HUES6 (cell line): ENCODE data around the gene RPLP2.

ENCODE experiments used
- H3K27ac ChIP-seq: 2 replicates; pipeline ENCODE4 v1.7.0; 2013; ENCODE audit warnings: low read depth, mild to moderate bottlenecking, low read length, inconsistent platforms
- H3K27me3 ChIP-seq: 2 replicates; pipeline ENCODE4 v1.6.1; 2013; ENCODE audit warnings: low read length; ENCODE audit not compliant: control insufficient read depth, insufficient read depth
- H3K36me3 ChIP-seq: 2 replicates; pipeline ENCODE4 v1.6.1; 2013; ENCODE audit warnings: low read length; ENCODE audit not compliant: control insufficient read depth, insufficient read depth
- H3K4me1 ChIP-seq: 2 replicates; pipeline ENCODE4 v1.6.1; 2013; ENCODE audit warnings: low read length; ENCODE audit not compliant: control insufficient read depth, insufficient read depth
- H3K4me3 ChIP-seq: 2 replicates; pipeline ENCODE4 v1.5.1; 2013; ENCODE audit warnings: low read depth, low read length
- H3K9ac ChIP-seq: one replicate; pipeline ENCODE4 v1.6.1; 2013; ENCODE audit warnings: mild to moderate bottlenecking, low read length
- H3K9me3 ChIP-seq: 2 replicates; pipeline ENCODE4 v1.6.1; 2013; ENCODE audit warnings: low read depth, low read length; ENCODE audit not compliant: control insufficient read depth, insufficient read depth

Gene RPLP2

GRCh38 chr11:828506-829175, 18.9 kb downstream of the RPLP2 start:
- Histone ChIP-seq H3K27ac (no peak overlapping the region), H3K4me3 (peak overlapping the region; percentile 62), H3K9me3 (no peaks in the 10 kb centered on the region), H3K4me1 (peaks cover 51% of the 10 kb centered on the region), H3K27me3 (peaks cover 75% of the 10 kb centered on the region), H3K36me3 (peaks cover 8% of the 10 kb centered on the region; the same call in 1 of the 2 replicates), H3K9ac (no peak overlapping the region)

- Histone ChIP-seq H3K27me3 (peaks cover 75% of the 10 kb centered on the region), H3K36me3 (peaks cover 3% of the 10 kb centered on the region; the same call in 1 of the 2 replicates), H3K9me3 (no peaks in the 10 kb centered on the region), H3K4me1 (peaks cover 58% of the 10 kb centered on the region), H3K27ac (no peak overlapping the region), H3K4me3 (peak overlapping the region; percentile 62), H3K9ac (no peak overlapping the region)
Observed at GRCh38 chr11:829176-829846, 19.5 kb downstream of the RPLP2 start.

- H3K9ac ChIP-seq, result no peak overlapping the region
Observed at GRCh38 chr11:829847-830294, 20.1 kb downstream of the RPLP2 start.

DNA sequence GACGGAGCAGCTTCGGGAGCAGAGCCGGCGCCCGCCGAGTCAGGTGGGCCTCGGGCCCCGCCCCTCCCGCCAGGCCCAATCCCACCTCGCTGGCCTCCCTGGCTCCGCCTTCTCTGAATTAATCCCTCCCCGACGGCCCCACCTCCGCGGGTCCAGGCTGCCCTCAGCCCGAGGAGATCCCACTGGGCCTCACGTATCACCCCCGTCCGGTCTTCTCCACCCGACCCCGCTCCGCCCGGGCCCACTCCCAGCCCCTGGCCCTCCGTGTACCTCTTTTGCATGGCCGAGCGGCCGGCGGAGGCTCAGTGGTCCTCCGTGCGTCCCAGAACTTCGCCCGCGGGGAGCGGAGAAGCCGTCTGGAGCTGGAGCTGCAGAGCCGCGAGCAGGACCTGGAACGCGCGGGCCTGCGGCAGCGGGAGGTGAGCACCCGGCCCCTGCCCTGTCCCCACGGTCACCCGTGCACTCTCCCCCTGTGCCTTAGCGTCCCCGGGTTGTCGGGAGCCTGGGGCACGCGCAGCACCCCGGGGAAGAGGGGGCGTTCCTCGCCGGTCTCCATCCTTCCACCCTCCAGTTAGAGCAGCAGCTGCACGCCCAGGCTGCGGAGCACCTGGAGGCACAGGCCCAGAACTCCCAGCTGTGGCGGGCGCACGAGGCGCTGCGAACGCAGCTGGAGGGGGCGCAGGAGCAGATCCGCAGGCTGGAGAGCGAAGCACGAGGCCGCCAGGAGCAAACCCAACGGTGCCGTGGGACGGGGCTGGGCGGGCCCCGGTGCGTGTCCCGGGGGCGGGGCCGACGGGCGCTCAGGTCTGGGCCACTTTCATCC, 20.7 kb downstream of the RPLP2 start:
- Histone ChIP-seq H3K4me3 (peak overlapping the region; percentile 62), H3K9ac (no peak overlapping the region), H3K36me3 (no peaks in the 10 kb centered on the region), H3K27ac (no peak overlapping the region), H3K4me1 (peaks cover 67% of the 10 kb centered on the region), H3K27me3 (peaks cover 70% of the 10 kb centered on the region), H3K9me3 (no peaks in the 10 kb centered on the region)

More at GRCh38 chr11:829847-830294, 20.1 kb downstream of the RPLP2 start:
- Histone ChIP-seq H3K27ac (no peak overlapping the region), H3K27me3 (peaks cover 75% of the 10 kb centered on the region), H3K4me3 (peak overlapping the region; percentile 62), H3K4me1 (peaks cover 64% of the 10 kb centered on the region), H3K9me3 (no peaks in the 10 kb centered on the region), H3K36me3 (no peaks in the 10 kb centered on the region)

DNA sequence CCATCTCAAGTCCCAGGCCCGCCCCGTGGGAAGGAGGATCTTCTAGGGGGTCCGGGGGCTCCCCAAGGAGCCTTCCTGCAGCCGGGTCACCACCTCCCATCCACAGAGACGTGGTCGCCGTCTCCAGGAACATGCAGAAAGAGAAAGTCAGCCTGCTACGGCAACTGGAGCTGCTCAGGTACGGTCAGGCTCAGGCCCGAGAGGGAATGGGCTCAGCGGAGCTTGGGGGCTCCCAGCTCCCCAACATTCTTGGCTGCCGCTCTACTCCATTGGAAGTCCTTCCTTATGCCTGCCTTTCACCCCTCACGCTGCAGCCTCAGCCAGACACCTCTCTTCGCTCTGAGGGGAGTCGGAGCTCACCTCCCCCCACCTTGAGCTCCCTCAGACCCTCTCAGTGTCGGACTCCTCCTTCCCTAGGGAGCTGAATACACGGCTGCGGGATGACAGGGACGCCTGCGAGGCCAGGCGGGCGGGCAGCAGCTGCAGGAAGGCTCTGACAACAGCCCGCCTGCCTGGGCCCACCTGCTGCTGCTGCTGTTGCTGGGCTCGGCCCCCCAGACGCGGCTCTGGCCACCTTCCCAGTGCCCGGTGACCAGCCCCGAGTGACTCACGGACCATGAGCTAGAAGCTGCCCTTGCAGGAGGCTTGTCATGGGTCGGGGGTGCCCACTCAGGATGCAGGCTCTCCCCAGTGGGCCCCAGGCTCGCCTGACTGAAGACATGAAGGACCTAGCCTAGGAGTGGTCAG, 21.5 kb downstream of the RPLP2 start:
- Histone ChIP-seq H3K9me3 (no peaks in the 10 kb centered on the region), H3K27me3 (peaks cover 63% of the 10 kb centered on the region), H3K9ac (no peak overlapping the region), H3K36me3 (no peaks in the 10 kb centered on the region; the same call in 1 of the 2 replicates), H3K4me1 (peaks cover 67% of the 10 kb centered on the region), H3K4me3 (peak overlapping the region; percentile 75), H3K27ac (no peak overlapping the region)

DNA sequence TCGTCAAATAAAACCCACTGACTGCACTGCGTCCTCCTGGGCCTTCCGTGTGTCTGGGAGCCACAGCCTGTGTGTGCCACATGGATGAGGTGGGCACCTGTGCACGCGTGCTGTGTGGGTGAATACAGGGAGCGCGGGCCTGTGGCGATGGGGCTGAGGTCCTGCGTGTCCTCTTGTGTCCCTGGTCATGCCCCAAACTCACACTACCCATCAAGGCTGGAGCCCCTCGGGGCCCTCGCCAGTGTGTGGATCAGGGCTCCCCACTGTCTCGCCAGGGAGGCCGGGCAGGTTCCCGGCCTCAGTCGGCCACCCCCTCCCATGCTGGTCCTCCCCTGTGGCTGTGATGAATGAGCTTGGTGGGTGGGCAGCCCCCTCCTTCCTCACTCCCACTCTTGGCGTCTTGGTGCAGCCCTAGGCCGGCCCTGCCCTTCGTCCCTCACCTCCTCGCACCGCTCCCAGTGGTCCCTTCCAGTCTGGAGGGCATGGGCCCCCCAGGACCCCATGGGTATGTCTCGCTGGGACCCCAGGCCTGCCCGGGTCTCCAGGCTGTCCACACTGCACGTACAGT, 22.3 kb downstream of the RPLP2 start:
- Histone ChIP-seq H3K9me3 (no peaks in the 10 kb centered on the region), H3K36me3 (peaks cover 5% of the 10 kb centered on the region), H3K9ac (peak overlapping the region; percentile 64), H3K27ac (no peak overlapping the region), H3K27me3 (peaks cover 55% of the 10 kb centered on the region), H3K4me3 (peak overlapping the region; percentile 75), H3K4me1 (peaks cover 67% of the 10 kb centered on the region)

DNA sequence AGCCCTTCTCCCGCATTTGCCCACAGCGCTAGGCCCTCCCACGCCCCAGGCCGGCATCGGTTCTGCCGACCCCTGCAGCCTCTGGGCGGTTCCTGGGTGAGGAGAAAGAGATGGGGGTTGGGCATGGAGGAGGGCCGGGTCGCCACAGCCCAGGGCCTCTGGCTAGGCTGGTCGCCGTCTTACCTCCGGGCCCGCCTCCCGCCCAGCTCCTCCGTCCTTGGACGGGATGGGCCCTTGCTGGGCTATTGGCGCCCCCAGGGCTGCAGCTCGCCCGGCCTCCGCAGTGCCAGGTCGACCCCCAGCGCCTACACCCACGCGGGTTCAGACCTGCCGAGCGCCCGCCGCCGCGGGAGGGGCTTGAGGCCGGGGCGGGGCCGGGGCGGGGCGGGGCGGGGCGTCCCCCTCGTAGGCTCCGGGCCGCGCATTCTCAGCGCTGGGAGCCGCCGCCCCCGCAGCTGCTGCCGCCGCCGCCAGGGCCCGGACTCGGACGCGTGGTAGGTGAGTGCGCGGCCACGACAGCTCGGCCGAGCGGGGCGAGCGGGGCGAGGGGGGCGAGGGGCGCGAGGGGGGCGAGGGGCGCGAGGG, 22.9 kb downstream of the RPLP2 start, which contains the start of gene CD151:
CD151 (plus strand) TSS at position 424 of the 585 bp plus-strand sequence. CDS start 3,118 bp downstream, outside the sequence.
- peaks cover 11% of the 10 kb centered on the region for H3K36me3 ChIP-seq
- H3K9me3 ChIP-seq, result no peaks in the 10 kb centered on the region
- peak within 1 kb of the TSS; percentile 70 for H3K9ac ChIP-seq
- peak within 1 kb of the TSS; percentile 75 for H3K4me3 ChIP-seq
- peaks cover 64% of the 10 kb centered on the region for H3K4me1 ChIP-seq
- peaks cover 49% of the 10 kb centered on the region for H3K27me3 ChIP-seq
- peak within 1 kb of the TSS; percentile 22; the same call in 1 of the 2 replicates for H3K27ac ChIP-seq

- Histone ChIP-seq H3K27ac (peak overlapping the region; percentile 22; the same call in 1 of the 2 replicates), H3K9me3 (no peaks in the 10 kb centered on the region), H3K4me1 (peaks cover 57% of the 10 kb centered on the region), H3K27me3 (peaks cover 43% of the 10 kb centered on the region), H3K36me3 (peaks cover 16% of the 10 kb centered on the region), H3K9ac (peak overlapping the region; percentile 70), H3K4me3 (peak overlapping the region; percentile 75)
Observed at GRCh38 chr11:833114-833791, 23.5 kb downstream of the RPLP2 start.

DNA sequence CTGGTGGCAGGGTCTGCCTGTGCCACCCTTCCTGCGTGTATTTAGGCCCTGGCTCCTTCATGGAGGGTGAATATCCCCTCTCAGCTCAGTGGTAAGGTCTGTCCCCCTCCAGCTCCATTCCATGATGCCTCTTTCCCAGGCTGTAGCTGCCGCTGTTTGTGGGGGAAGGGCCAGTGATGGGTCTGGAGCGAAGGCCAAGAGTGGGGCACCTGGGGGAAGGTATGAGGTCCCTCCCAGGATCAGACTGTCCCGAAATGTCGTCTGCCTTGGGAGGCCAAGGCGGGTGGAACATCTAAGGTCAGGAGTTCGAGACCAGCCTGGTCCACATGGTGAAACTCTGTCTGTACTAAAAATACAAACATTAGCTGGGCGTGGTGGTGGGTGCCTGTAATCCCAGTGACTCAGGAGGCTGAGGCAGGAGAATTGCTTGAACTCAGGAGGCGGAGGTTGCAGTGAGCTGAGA, 24.1 kb downstream of the RPLP2 start:
- H3K36me3 ChIP-seq, result peaks cover 22% of the 10 kb centered on the region
- peaks cover 37% of the 10 kb centered on the region for H3K27me3 ChIP-seq
- peak overlapping the region; percentile 75 for H3K4me3 ChIP-seq
- no peaks in the 10 kb centered on the region for H3K9me3 ChIP-seq
- H3K27ac ChIP-seq, result no peak overlapping the region
- peaks cover 57% of the 10 kb centered on the region for H3K4me1 ChIP-seq
- peak overlapping the region; percentile 70 for H3K9ac ChIP-seq
